ENCODE measurements around the gene OR4X2. TPM values are rescaled to one million over a fixed set of nuclear protein-coding genes. Genes with fewer than 3 reads are reported as not detected.

The OR4X2 gene
- total and polyA plus RNA-seq, 2 of the 4 experiments (the other 2 are of a cell fraction): not detected

DNA sequence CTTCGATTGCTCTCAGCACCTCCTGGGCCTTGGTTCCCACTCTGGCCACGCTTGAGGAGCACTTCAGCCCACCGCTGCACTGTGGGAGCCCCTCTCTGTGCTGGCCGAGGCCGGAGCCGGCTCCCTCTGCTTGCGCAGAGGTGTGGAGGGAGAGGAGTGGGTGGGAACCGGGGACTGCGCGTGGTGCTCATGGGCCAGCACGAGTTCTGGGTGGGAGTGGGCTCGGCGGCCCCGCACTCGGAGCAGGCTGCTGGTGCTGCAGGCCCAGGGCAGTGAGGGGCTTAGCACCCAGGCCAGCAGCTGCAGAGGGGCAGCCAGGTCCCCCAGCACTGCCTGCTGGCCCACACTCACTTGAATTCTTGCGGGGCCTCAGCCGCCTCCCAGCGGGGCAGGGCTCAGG is 16.1 kb upstream of the OR4X2 start:
- Histone ChIP-seq H2AK5ac (ENCODE audit: low read depth, low read length) (no peak overlapping the region), H3K9me1 (ENCODE audit: insufficient read depth, low read length) (no peaks in the 10 kb centered on the region), H3K9ac (ENCODE audit: low read depth, low read length) (no peak overlapping the region), H3K14ac (replicated peaks; ENCODE audit: low read depth, low read length) (no peak overlapping the region), H4K5ac (ENCODE audit: low read depth, low read length) (no peak overlapping the region), H4K8ac (ENCODE audit: low read depth in 2 of 2, low read length in 2 of 2) (no peak overlapping the region), H2AK9ac (replicated peaks; ENCODE audit: low read depth, low read length, poor library complexity) (no peak overlapping the region), H3K36me3 (ENCODE audit: control insufficient read depth, insufficient read depth, low read length) (no peaks in the 10 kb centered on the region), H3K4me1 (ENCODE audit: control insufficient read depth, insufficient read depth, low read length) (no peaks in the 10 kb centered on the region), H3K18ac (ENCODE audit: low read depth, low read length) (no peak overlapping the region), H2BK15ac (ENCODE audit: low read depth, low read length) (no peak overlapping the region), H2BK5ac (ENCODE audit: low read depth, low read length, poor library complexity, severe bottlenecking) (no peak overlapping the region), H3K9me3 (ENCODE audit: control insufficient read depth, insufficient read depth, low read length) (no peaks in the 10 kb centered on the region), H3K27me3 (ENCODE audit: control insufficient read depth, insufficient read depth, low read length) (no peaks in the 10 kb centered on the region), H4K91ac (ENCODE audit: insufficient read depth, low read depth, low read length) (no peak overlapping the region), H3K56ac (ENCODE audit: extremely low read depth, insufficient read depth, low read length) (no peak overlapping the region), H2AFZ (replicated peaks; ENCODE audit: low read length, poor library complexity) (no peak overlapping the region), H3K27ac (ENCODE audit: insufficient read depth, low read length) (no peak overlapping the region), H3K4me3 (ENCODE audit: insufficient read depth, low read depth, low read length) (no peak overlapping the region), H3K4me2 (ENCODE audit: low read depth, low read length) (no peak overlapping the region), H3K23ac (ENCODE audit: low read depth, low read length) (no peak overlapping the region), H2BK20ac (ENCODE audit: low read depth, low read length) (no peak overlapping the region), H2BK120ac (ENCODE audit: low read depth, low read length) (no peak overlapping the region), H3K79me1 (ENCODE audit: low read depth in 1 of 2, low read length in 2 of 2) (no peaks in the 10 kb centered on the region), H4K20me1 (ENCODE audit: insufficient read depth, low read length) (no peaks in the 10 kb centered on the region), H3K4ac (ENCODE audit: low read depth, low read length) (no peak overlapping the region)
- in situ Hi-C loops (cut with MboI; ENCODE audit: low sequenced_read_pairs) (no loop called here), intact Hi-C loops (cut with micrococcal nuclease) (no loop called here), dilution Hi-C loops (cut with HindIII; ENCODE audit: low sequenced_read_pairs, unreplicated experiment) (no loop called here)
- 33% methylated on average over 1 of the region's 18 CpGs; no CpG with 5 or more reads in 1 of the 2 experiments for WGBS, 2 experiments (ENCODE audit: extremely low coverage in 2 of 2, insufficient read length in 1 of 2)
- DNase-seq (no peak), ATAC-seq (ENCODE audit: low read depth) (no peak)
- POLR2A ChIA-PET (ENCODE audit: unreplicated experiment): no interaction called here
- TF ChIP-seq, protein P1, sequence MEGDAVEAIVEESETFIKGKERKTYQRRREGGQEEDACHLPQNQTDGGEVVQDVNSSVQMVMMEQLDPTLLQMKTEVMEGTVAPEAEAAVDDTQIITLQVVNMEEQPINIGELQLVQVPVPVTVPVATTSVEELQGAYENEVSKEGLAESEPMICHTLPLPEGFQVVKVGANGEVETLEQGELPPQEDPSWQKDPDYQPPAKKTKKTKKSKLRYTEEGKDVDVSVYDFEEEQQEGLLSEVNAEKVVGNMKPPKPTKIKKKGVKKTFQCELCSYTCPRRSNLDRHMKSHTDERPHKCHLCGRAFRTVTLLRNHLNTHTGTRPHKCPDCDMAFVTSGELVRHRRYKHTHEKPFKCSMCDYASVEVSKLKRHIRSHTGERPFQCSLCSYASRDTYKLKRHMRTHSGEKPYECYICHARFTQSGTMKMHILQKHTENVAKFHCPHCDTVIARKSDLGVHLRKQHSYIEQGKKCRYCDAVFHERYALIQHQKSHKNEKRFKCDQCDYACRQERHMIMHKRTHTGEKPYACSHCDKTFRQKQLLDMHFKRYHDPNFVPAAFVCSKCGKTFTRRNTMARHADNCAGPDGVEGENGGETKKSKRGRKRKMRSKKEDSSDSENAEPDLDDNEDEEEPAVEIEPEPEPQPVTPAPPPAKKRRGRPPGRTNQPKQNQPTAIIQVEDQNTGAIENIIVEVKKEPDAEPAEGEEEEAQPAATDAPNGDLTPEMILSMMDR (conservative IDR thresholded peaks at IDR 0.05; ENCODE audit: low read depth, low read length): no peak
- TF ChIP-seq, protein P2, sequence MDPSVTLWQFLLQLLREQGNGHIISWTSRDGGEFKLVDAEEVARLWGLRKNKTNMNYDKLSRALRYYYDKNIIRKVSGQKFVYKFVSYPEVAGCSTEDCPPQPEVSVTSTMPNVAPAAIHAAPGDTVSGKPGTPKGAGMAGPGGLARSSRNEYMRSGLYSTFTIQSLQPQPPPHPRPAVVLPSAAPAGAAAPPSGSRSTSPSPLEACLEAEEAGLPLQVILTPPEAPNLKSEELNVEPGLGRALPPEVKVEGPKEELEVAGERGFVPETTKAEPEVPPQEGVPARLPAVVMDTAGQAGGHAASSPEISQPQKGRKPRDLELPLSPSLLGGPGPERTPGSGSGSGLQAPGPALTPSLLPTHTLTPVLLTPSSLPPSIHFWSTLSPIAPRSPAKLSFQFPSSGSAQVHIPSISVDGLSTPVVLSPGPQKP (IDR thresholded peaks at IDR 0.05; ENCODE audit: borderline replicate concordance, low read depth, low read length): no peak
- TF ChIP-seq, protein P3, sequence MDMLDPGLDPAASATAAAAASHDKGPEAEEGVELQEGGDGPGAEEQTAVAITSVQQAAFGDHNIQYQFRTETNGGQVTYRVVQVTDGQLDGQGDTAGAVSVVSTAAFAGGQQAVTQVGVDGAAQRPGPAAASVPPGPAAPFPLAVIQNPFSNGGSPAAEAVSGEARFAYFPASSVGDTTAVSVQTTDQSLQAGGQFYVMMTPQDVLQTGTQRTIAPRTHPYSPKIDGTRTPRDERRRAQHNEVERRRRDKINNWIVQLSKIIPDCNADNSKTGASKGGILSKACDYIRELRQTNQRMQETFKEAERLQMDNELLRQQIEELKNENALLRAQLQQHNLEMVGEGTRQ (IDR thresholded peaks at IDR 0.05; ENCODE audit: low read depth, low read length): no peak
- TF ChIP-seq MAFK (IDR thresholded peaks at IDR 0.05; ENCODE audit: low read depth, low read length) (no peak), POLR2A (IDR thresholded peaks at IDR 0.05; ENCODE audit: low read depth, low read length) (no peak), RFX5 (IDR thresholded peaks at IDR 0.05; ENCODE audit: low read depth, low read length) (no peak), RAD21 (IDR thresholded peaks at IDR 0.05; ENCODE audit: low read length) (no peak), SMC3 (IDR thresholded peaks at IDR 0.05; ENCODE audit: low read depth, low read length) (no peak), RCOR1 (IDR thresholded peaks at IDR 0.05; ENCODE audit: insufficient replicate concordance, low read length) (no peak), CEBPB (IDR thresholded peaks at IDR 0.05; ENCODE audit: low read depth, low read length) (no peak), FOS (IDR thresholded peaks at IDR 0.05; ENCODE audit: low read depth, low read length) (no peak), BHLHE40 (IDR thresholded peaks at IDR 0.05; ENCODE audit: low read depth, low read length) (no peak), NFE2L2 (IDR thresholded peaks at IDR 0.05; ENCODE audit: low read depth, low read length) (no peak), CHD1 (IDR thresholded peaks at IDR 0.05; ENCODE audit: low read depth, low read length) (no peak), MXI1 (IDR thresholded peaks at IDR 0.05; ENCODE audit: borderline replicate concordance, low read depth, low read length) (no peak), MAZ (IDR thresholded peaks at IDR 0.05; ENCODE audit: borderline replicate concordance, low read depth, low read length) (no peak)
- CTCF ChIA-PET: interaction anchor here (0.6 kb wide), 1 partner anchor 9 kb away, joined by 6 read pairs; no protein-coding TSS in a partner anchor
- no TSS peak for BruUV-seq (replicated peaks)

Data from IMR-90 (cell line).